ENCODE results near the gene GBA3.

GBA3 gene

GRCh38 chr4:22695029-22695428 lies 2.3 kb downstream of the GBA3 start:
- DNase-seq (ENCODE audit: low read depth in 2 of 2), result no peak

- DNase-seq (ENCODE audit: low read depth in 2 of 2), result no peak
Measured at GRCh38 chr4:22695917-22696316, 3.2 kb downstream of the GBA3 start.

GRCh38 chr4:22703912-22704311 lies 11.2 kb downstream of the GBA3 start:
- DNase-seq (ENCODE audit: low read depth in 2 of 2), result no peak

- DNase-seq (ENCODE audit: low read depth in 2 of 2), result no peak
Measured at GRCh38 chr4:22707390-22707789, 14.7 kb downstream of the GBA3 start.

- no peak for DNase-seq (ENCODE audit: low read depth in 2 of 2)
Measured at GRCh38 chr4:22708961-22709360, 16.2 kb downstream of the GBA3 start.

GRCh38 chr4:22712105-22712504 lies 19.4 kb downstream of the GBA3 start:
- DNase-seq (ENCODE audit: low read depth in 2 of 2), result no peak

GRCh38 chr4:22712529-22712928 lies 19.8 kb downstream of the GBA3 start:
- no peak for DNase-seq (ENCODE audit: low read depth in 2 of 2)

GRCh38 chr4:22713841-22714240 lies 21.1 kb downstream of the GBA3 start:
- no peak for DNase-seq (ENCODE audit: low read depth in 2 of 2)

- DNase-seq (ENCODE audit: low read depth in 2 of 2), result no peak
Measured at GRCh38 chr4:22719218-22719617, 26.5 kb downstream of the GBA3 start.

GRCh38 chr4:22720091-22720490 lies 27.4 kb downstream of the GBA3 start:
- DNase-seq (ENCODE audit: low read depth in 2 of 2), result no peak

GRCh38 chr4:22721204-22721603 lies 28.5 kb downstream of the GBA3 start:
- no peak for DNase-seq (ENCODE audit: low read depth in 2 of 2)

GRCh38 chr4:22730021-22730420 lies 37.3 kb downstream of the GBA3 start:
- no peak for DNase-seq (ENCODE audit: low read depth in 2 of 2)

GRCh38 chr4:22733816-22734215 lies 41.1 kb downstream of the GBA3 start:
- DNase-seq (ENCODE audit: low read depth in 2 of 2), result no peak

GRCh38 chr4:22736912-22737311 lies 44.2 kb downstream of the GBA3 start:
- no peak for DNase-seq (ENCODE audit: low read depth in 2 of 2)

GRCh38 chr4:22739968-22740367 lies 47.2 kb downstream of the GBA3 start:
- DNase-seq (ENCODE audit: low read depth in 2 of 2), result no peak

GRCh38 chr4:22741744-22742143 lies 49.0 kb downstream of the GBA3 start:
- no peak for DNase-seq (ENCODE audit: low read depth in 2 of 2)

GRCh38 chr4:22743290-22743689 lies 50.6 kb downstream of the GBA3 start:
- no peak for DNase-seq (ENCODE audit: low read depth in 2 of 2)

GRCh38 chr4:22744478-22745062 lies 51.8 kb downstream of the GBA3 start:
- no peak for DNase-seq (ENCODE audit: low read depth in 2 of 2)

GRCh38 chr4:22745234-22745633 lies 52.5 kb downstream of the GBA3 start:
- DNase-seq (ENCODE audit: low read depth in 2 of 2), result no peak

GRCh38 chr4:22754116-22754515 lies 61.4 kb downstream of the GBA3 start:
- no peak for DNase-seq (ENCODE audit: low read depth in 2 of 2)

- no peak for DNase-seq (ENCODE audit: low read depth in 2 of 2)
Measured at GRCh38 chr4:22762548-22762947, 69.8 kb downstream of the GBA3 start.

GRCh38 chr4:22764183-22764582 lies 71.4 kb downstream of the GBA3 start:
- DNase-seq (ENCODE audit: low read depth in 2 of 2), result no peak

- no peak for DNase-seq (ENCODE audit: low read depth in 2 of 2)
Measured at GRCh38 chr4:22766068-22766467, 73.3 kb downstream of the GBA3 start.

- DNase-seq (ENCODE audit: low read depth in 2 of 2), result no peak
Measured at GRCh38 chr4:22778547-22779163, 85.9 kb downstream of the GBA3 start.

Measured in stimulated activated CD8-positive, alpha-beta memory T cell treated with anti-CD3 and anti-CD28 coated beads, Interleukin-15, amount 100 ng/mL, for 48 hours (primary cell).